NCI-H1694 treated with DMSO at 0.1 percent for 48 hours (cell line): ENCODE data around the gene MAG.

Experiments
- DNase-seq: peaks from one replicate; lab custom pipeline; 2025; lab: John Stamatoyannopoulos, UW

Gene MAG

DNA sequence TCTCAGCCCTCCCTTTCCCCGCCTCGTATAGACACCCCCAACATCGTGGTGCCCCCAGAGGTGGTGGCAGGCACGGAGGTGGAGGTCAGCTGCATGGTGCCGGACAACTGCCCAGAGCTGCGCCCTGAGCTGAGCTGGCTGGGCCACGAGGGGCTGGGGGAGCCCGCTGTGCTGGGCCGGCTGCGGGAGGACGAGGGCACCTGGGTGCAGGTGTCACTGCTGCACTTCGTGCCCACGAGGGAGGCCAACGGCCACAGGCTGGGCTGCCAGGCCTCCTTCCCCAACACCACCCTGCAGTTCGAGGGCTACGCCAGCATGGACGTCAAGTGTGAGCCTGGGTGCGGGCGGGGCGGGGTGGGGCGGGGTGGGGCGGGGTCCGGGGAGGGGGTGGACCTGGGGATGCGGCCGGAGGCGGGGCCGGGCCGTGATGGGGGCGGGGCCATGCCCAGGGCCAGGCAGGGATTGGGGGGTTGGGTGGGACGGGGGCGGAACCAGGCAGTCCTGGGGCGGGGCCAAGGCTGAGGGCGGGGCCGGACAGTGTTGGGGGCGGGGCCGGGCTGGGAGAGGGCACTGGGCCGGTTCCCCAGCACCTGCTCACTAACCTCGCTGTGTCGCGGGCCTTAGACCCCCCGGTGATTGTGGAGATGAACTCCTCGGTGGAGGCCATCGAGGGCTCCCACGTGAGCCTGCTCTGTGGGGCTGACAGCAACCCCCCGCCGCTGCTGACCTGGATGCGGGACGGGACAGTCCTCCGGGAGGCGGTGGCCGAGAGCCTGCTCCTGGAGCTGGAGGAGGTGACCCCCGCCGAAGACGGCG lies 7.8 kb downstream of the MAG start:
- DNase-seq = no peak

DNA sequence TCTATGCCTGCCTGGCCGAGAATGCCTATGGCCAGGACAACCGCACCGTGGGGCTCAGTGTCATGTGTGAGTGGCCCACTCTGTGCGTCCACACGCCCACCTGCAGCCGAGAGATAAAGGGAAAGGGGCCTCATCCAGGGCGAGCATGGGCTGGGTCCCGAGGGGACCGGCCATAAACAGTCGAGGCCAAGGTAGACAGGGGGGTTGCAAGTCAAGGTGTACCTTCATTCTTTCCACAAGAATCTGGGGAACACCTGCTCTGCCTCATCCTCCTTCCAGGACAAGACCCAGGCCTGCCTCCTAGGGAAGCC lies 8.3 kb downstream of the MAG start:
- DNase-seq = no peak

DNA sequence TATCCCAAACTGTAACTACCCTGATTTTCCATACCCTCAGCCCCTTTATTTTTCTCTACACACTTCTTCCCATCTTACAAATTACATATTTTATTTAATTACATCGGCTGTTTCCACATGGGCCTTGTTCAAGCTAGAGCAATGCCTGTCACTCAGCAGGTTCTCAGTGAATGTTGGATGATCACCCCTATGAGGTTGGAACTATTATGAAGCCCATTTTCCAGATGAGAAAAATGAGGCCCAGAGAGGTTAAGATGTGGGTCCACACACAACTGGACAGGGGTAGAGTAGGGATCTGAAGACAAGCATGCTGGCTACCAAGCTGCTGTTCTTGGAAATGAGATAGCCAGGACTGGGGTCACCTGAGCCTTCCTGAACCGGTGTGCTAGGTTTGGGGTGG lies 10.0 kb downstream of the MAG start:
- DNase-seq = no peak

DNA sequence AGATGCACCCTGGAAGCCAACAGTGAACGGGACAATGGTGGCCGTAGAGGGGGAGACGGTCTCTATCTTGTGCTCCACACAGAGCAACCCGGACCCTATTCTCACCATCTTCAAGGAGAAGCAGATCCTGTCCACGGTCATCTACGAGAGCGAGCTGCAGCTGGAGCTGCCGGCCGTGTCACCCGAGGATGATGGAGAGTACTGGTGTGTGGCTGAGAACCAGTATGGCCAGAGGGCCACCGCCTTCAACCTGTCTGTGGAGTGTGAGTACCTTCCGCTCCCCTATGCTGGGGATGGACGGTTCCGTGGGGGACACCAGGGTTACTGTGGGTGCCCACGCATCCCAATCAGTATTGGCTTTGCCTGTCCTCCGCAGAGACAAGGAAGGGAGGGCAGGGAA lies 10.5 kb downstream of the MAG start:
- DNase-seq = no peak

DNA sequence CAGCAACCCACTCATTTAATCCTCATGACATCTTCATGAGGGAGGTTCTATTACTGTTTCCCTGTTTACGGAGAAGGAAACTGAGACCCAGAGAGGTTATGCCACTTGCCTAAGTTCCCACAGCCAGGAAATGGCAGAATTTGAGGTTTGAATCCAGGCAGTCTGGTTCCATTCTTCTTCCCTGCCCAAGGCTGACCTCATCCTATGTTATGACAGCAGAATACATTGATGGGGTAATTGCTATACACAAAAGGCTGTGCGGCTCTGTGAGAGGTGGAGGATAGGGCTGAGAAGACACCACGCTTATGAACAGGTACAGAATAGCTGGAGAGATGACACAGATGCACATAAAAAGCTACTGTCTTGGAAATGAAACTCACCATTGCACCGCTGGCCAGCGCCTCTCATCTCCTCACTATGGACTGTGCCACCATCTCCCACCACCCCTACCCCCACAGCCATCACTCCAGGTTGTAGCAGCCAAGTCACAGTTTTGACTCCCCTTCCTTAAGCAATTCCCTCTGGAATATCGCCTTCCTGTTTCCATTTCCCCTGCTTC lies 11.5 kb downstream of the MAG start:
- no peak for DNase-seq

DNA sequence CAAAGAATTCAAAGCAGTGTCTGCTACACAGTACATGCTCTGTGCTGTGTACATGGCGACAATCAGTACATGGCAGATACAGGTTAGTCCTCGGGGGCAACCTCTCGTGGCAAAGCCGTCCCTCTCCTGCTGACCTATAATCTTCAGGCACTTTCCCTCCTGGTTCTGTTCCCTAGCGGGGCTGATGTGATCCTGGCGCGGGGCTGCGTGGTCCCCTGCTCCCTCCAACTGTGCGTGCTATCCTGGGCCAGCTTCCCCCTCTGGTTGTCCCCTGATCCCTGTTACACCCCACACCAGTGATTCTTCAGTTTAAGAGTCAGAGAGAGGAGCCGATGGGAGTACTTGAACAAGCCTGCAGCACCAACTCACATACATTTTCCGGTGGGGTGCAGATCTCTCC lies 12.1 kb downstream of the MAG start:
- DNase-seq = no peak

DNA sequence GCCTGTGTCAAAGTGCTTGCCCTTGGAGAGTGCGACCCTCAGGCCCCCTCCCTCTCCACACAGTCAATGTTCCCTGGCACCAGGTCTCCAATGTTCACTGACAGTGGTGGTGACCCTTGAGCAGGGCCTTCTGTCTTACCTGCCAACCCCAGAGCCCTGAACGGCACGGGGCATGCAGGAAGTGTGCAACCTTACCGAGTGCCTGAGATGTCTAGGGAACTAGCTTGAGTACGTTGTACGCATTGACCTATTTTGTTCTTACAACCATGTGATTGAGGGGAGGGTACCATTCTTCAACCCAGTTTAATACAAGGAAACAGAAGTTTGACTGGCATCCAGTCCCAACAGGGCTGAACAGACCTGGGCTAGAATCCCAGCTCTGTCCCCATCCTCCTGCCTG lies 13.2 kb downstream of the MAG start:
- no peak for DNase-seq

DNA sequence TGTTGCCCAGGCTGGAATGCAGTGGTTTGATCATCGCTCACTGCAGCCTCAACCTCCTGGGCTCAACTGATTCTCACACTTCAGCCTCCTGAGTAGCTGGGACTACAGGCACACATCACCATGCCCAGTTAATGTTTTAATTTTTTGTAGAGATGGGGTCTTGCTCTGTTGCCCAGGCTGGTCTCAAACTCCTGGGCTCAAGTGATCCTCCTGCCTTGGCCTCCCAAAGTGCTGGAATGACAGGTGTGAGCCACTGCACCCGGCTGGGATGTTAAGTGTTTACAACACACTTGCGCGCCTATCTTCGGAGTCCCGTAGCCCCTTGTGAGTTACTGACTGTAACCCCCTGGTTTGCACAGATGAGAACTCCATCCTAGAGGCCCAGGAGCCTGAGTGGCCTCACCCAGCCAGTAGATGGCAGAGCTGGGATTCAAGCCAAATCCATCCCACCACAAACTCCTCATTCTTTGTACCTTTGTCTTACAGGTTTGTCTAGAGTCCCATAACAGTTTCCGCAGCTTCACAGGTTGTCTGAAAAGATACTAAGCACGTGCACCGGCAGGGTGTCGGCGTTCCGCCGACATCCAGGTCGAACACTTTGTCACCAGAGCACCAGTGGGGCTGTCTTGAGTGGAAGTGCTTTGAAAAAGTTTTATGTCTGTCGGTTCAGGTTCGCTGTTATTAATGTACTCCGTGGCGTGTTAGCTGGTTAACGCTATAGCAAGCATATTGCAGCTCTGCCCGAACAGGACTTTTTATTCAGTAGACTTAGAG lies 14.7 kb downstream of the MAG start:
- no peak for DNase-seq

DNA sequence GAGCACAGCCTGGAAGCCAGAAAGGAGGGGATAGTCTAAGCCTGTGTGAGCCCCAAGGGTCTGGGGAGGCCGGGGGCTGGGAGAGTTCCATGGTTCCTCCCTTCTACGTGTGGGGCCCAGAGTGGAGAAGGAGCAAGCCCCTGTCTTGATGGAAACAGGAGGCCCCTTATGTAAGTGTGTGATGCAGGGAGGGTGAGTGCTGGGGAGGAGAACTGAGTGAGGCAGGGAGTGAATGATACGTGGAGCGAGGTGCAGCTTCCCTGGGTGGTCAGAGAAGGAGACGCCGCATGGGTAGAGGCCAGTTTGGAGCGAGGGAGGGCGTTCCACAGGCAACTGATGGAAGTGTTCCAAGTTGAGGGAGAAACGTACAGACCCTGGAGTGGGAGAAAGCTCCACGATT lies 16.0 kb downstream of the MAG start:
- no peak for DNase-seq

DNA sequence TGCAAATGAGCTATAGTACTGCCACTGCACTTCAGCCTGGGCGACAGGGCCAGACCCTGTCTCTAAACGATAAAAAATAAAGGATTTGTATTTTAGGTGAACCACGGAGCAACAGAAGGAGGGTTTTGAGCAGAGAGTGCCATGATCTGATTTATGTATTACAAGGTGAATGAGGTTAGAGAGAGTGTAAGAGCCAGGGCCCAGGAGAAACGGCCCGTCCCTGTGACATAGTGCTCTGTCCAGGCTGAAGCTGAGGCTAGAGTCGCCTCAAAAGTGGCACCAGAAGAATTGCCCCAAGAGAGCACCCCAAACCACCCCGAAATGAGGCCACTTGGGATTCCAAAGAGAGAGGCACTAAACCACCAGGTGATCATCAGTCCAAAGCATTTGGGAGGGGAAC lies 16.9 kb downstream of the MAG start:
- DNase-seq = no peak

DNA sequence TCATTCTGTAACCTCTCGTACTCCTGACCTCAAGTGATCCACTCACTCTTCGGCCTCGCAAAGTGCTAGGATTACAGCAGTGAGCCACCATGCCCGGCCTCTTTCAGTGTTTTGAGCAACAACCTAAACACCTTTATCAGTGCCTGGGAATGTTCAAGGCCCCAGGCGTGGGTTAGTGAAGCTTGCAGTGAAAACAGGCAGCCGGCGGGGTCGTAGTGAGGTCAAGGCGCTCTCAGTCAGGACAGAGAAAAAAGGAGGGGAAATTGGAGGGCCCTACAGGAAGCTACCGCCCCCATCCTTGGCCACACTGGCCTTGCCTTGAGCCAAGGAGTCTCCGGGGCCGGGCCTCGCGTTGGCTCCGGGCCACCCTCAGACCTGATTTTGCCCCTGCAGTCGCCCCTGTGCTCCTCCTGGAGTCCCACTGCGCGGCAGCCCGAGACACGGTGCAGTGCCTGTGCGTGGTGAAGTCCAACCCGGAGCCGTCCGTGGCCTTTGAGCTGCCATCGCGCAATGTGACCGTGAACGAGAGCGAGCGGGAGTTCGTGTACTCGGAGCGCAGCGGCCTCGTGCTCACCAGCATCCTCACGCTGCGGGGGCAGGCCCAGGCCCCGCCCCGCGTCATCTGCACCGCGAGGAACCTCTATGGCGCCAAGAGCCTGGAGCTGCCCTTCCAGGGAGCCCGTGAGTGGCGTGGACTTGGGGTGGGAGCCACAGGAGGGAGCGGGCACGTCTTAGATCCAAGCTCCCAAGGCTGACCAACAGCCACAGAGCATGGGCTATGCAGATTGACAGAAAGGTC lies 17.7 kb downstream of the MAG start:
- no peak for DNase-seq

DNA sequence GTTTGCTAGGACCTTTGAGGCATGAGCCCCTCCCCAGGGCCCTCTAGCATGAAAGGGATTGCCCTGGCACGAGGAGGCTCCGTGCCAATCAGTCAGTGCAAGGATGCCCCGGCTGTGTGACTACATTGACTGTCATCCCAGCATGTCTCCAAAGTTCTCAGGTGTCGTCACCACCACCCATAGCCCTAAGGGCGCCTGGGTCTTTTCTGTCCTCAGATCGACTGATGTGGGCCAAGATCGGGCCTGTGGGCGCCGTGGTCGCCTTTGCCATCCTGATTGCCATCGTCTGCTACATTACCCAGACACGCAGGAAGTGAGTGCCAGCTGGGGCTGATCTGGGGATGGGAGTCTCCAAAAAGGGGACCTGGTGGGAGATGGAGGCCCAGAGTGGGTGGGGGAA lies 18.4 kb downstream of the MAG start:
- no peak for DNase-seq

DNA sequence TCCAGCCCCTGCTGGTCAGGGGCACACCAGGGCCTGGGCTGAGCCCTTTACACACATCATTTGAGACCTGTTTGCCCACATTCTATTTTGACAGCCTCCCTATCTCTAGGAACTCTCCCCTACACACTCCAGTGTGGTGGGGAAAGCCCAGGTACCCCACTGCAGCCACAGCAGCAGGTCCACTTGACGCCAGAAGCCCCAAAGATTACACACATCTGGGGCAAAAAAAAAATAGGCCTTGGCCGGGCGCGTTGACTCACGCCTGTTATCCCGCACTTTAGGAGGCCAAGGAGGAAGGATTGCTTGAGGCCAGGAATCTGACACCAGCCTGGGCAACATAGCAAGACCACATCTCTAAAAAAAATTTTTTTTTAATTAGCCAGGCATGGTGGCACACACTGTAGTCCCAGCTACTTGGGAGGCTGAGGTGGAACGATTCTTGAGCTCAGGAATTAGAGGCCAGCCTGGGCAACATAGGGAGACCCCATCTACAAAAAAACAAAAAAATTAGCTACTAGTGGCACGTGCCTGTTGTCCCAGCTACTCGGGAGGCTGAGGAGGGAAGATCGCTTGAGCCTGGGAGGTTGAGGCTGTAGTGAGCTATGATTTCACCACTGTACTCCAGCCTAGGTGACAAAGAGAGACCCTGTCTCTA lies 19.0 kb downstream of the MAG start:
- DNase-seq = no peak

DNA sequence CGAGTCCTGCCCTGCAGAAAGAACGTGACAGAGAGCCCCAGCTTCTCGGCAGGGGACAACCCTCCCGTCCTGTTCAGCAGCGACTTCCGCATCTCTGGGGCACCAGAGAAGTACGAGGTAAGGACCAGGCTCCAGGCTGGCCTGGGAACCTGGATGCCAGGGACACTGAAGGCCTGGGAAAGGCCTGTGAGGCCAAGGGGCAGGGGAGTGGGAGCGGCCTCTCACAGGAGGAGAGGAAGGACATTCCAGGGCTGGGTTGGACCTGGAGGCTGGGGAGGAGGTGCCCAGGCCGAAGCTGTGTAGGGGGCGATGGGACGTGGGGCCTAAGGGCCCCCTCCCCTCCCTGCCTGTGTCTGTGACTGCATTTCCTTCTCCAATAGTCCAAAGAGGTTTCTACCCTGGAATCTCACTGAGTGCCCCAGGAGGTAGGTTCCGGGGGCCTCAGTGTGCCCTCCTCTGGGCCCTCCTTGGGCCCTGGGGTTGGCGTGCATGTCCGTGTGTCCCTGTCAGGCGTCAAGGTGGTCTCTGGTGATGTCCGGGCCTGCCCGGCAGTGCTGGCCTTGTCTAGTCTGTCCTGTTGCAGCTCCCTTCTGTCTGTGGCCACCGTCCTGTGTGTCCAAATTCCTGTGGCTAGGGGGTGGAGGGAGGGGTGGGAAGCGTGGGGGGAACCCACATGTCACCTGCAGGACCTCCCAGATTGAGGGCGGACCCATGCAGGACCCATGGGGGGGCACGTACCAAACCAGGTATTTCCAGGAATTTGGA lies 20.1 kb downstream of the MAG start:
- no peak for DNase-seq

DNA sequence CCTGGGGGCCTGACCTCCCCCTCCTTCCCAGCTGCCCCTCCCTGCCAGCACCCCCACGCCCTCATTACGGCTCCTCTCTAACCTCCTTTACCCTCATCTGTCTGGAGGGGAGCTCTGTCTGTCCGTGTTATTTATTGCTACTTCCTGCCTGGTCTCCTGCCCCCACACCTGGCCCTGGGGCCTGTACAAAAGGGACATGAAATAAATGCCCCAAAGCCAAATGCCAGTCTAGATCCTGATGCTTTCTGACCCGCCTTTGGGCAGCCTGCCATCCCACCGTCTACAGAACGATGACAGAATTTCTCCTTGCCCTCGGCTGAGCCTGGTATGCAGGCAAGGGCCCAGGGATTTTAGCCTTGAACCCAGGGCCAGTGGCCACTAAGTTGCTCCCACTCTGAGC lies 21.6 kb downstream of the MAG start:
- no peak for DNase-seq

DNA sequence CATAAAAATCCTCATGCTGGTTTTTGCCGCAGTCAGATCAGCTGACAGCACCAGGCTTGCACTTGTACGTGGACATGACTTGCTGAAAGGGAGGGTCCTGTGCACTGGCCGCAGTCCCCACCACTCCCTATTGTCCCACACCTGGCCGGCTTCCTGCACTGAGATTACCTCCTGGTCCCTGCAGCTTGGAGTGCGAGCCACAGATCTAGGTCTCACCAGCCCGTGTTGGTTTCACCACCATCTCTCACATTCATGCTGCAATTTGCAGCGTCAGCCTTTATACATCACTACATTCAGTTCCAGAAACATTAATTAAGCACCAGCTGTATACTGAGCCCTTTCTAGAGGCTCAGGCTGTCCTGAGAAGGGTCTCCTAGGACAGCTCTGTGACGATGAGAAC lies 22.1 kb downstream of the MAG start:
- DNase-seq = no peak

DNA sequence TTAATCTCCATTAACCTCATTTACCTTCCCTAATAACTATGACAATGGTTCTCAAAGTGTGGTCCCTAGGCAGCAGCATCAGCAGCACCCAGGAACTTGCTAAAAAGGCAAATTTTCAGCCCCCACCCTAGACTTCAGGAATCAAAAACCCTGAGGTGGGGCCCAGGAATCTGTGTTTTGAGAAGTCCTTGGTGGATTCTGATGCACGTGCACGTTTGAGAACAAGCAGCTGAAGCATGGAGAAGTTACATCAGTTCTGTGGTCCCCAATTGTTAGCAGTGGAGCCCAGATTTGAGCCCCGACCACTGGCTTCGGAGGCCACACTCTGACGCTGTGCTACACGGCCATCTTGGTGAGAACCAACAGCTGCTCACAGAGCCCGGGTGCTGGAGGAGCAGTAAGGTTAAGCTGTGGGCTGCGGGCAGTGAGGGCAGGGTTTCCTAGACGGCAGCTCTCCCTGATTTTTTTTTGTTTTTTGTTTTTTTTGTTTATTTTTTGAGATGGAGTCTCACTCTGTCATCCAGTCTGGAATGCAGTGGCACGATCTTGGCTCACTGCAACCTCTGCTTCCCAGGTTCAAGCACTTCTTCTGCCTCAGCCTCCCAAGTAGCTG lies 23.0 kb downstream of the MAG start:
- DNase-seq = no peak

DNA sequence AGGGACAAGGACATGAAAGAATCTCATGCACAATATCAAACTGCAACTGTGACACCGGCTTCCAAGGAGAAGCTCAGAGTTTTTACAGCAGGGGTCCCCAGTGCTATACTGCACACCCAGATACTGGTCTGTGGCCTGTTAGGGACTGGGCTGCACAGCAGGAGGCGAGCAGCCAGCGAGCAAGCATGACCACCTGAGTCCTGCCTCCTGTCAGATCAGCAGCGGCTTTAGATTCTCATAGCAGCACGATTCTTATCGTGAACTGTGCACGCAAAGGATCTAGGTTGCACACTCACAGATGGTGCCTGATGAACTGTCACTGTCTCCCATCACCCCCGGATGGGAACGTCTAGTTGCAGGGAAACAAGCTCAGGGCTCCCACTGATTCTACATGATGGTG lies 23.9 kb downstream of the MAG start:
- no peak for DNase-seq

DNA sequence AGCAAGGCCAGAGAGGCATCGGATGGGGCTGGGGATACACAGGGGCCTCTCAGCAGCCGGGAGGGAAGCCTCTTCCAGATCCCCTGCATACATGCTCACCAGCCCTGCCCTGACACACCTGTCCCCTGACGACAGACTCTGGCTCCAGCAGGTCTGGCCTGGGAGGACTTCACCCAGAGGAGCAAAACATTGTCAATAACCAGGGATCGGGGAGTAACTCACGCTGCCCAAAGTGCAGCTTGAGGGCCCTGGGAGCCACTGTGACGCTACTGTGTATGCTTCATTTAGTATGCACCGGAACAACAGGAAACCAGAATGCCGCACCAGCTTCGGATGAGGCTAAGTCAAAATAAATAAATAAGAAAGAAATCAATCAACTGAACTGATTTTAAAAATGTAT lies 24.6 kb downstream of the MAG start:
- DNase-seq = no peak

DNA sequence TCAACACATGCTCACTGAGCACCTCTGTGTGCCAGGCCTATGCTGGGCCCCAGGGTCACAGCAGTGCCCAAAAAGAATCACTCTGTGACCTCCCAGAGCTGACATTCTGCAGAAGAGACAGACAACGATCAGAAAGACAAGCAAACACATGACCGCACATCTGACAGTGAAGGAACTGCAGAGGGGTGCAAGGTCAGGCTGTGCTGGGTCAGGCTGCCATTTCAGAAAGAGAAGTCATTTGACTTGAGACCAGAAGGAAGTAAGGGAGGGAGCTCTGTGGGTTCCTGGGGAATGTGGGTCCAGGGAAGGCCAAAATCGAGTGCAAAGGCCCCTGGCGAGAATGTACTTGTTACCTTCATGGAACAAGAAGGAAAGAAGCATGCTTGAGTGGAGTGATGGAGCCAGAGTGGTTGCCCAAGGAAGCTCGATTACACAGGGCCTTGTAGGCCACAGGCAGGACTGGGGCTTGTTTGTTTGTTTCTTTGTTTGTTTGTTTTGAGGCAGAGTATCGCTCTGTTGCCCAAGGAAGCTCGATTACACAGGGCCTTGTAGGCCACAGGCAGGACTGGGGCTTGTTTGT lies 25.6 kb downstream of the MAG start:
- no peak for DNase-seq
